ENCODE measurements around the gene GADD45GIP1.

GRCh38 chr19:12979974-12980373 lies 23.0 kb upstream of the GADD45GIP1 start:
- TF ChIP-seq MAX (IDR thresholded peaks at IDR 0.05) (no peak), CEBPB (IDR thresholded peaks at IDR 0.05) (no peak), NFIC (IDR thresholded peaks at IDR 0.05) (no peak), REST (IDR thresholded peaks at IDR 0.05; ENCODE audit: low read depth) (no peak), EGR1 (IDR thresholded peaks at IDR 0.05) (no peak), RAD21 (IDR thresholded peaks at IDR 0.05; ENCODE audit: low read depth) (no peak), EP300 (IDR thresholded peaks at IDR 0.05; ENCODE audit: borderline replicate concordance) (no peak), CREB1 (IDR thresholded peaks at IDR 0.05; ENCODE audit: low read depth) (no peak), FOXM1 (IDR thresholded peaks at IDR 0.05; ENCODE audit: borderline replicate concordance, low read depth) (no peak), TAF1 (IDR thresholded peaks at IDR 0.05; ENCODE audit: low read depth) (no peak), YY1 (IDR thresholded peaks at IDR 0.05; ENCODE audit: low read depth) (no peak)
